Kidney (tissue), 14 donors: ENCODE data around the gene GSG1L. TPM values are rescaled to one million over a fixed set of nuclear protein-coding genes. Genes with fewer than 3 reads are reported as not detected.
A peak's percentile ranks its signal among the peaks of the same experiment; 100 is the strongest.

Experiments used
- DNase-seq, 5 donors: peaks; one replicate each; pipeline ENCODE4 v3.0.0-alpha.2; 2013 to 2020
- FAIRE-seq: peaks from 2 replicates; lab custom pipeline; 2012; peaks lifted over from hg19 to GRCh38; lab: Jason Lieb, UNC
- H3K27ac ChIP-seq, 2 donors: one replicate each; pipeline ENCODE4 v1.7.0; 2013; ENCODE audit warnings: low read depth in 2 of 2, low read length in 2 of 2, inconsistent platforms in 1 of 2
- H3K27me3 ChIP-seq: one replicate; pipeline ENCODE4 v1.7.1; 2013; ENCODE audit warnings: low read length, inconsistent platforms; ENCODE audit not compliant: control insufficient read depth, insufficient read depth
- H3K36me3 ChIP-seq, 3 donors: one replicate each; pipeline versions ENCODE4 v1.7.0 to v1.7.1; 2013; ENCODE audit warnings: low read length in 3 of 3, control low read depth in 1 of 3, inconsistent platforms in 1 of 3; ENCODE audit not compliant: insufficient read depth in 3 of 3, control insufficient read depth in 2 of 3
- H3K4me1 ChIP-seq, 3 donors: one replicate each; pipeline versions ENCODE4 v1.7.0 to v1.7.1; 2013; ENCODE audit warnings: low read length in 3 of 3, inconsistent platforms in 1 of 3, low read depth in 1 of 3; ENCODE audit not compliant: control insufficient read depth in 2 of 3, insufficient read depth in 2 of 3
- H3K4me3 ChIP-seq, 3 donors: one replicate each; pipeline versions ENCODE4 v1.7.0 to v1.8.1; 2013; ENCODE audit warnings: low read length in 3 of 3, control low read depth in 1 of 3, inconsistent platforms in 1 of 3
- H3K9ac ChIP-seq, 3 donors: one replicate each; pipeline versions ENCODE4 v1.7.0 to v1.7.1; 2013; ENCODE audit warnings: low read length in 3 of 3, control low read depth in 1 of 3, inconsistent platforms in 1 of 3
- H3K9me3 ChIP-seq, 3 donors: one replicate each; pipeline versions ENCODE4 v1.7.0 to v1.7.1; 2013; ENCODE audit warnings: low read length in 3 of 3, control low read depth in 1 of 3, inconsistent platforms in 1 of 3; ENCODE audit not compliant: control insufficient read depth in 2 of 3, insufficient read depth in 1 of 3
- intact Hi-C: fragments of 100-400 bp; cut with DNase I; formaldehyde crosslinking; loops from one replicate; pipeline ENCODE4 v1.11.1; 2022
- polyA plus RNA-seq: library from polyadenylated mRNA; stranded (reverse); fragments of 350-450 nt; fragmentation: Illumina TruSeq; extraction: RNeasy Lipid Tissue Mini Kit (QIAGEN cat#74804); gene quantifications from one replicate; pipeline ENCODE4 v1.2.3, GENCODE V29; 2014; ENCODE audit warnings: low read depth, low replicate concordance; ENCODE audit not compliant: insufficient read depth
- total RNA-seq: library from RNA; stranded (reverse); fragmentation: NEBNext Ultra II Directional; extraction: Animal tissue kit (Norgen Biotek cat#: 25700); gene quantifications from one replicate; pipeline ENCODE4 v1.2.1, GENCODE V29; 2021
- TF ChIP-seq, protein P1 (sequence below): IDR thresholded peaks from 3 replicates; pipeline ENCODE4 v1.5.1; 2012; ENCODE audit warnings: mild to moderate bottlenecking, moderate library complexity, borderline replicate concordance; ENCODE audit not compliant: insufficient read depth; ENCODE audit errors: extremely low read depth
- donor health status: control.
- donor health status: control.
- donor health status: control.
- donor health status: control.
- donor health status: control.
- donor health status: DM: yes; HTN: yes; CAD: no.
- donor health status: Normal renal cell carcinoma (clear cell type).

The GSG1L gene
- total and polyA plus RNA-seq, 2 donors from 2014 or later: not detected

DNA sequence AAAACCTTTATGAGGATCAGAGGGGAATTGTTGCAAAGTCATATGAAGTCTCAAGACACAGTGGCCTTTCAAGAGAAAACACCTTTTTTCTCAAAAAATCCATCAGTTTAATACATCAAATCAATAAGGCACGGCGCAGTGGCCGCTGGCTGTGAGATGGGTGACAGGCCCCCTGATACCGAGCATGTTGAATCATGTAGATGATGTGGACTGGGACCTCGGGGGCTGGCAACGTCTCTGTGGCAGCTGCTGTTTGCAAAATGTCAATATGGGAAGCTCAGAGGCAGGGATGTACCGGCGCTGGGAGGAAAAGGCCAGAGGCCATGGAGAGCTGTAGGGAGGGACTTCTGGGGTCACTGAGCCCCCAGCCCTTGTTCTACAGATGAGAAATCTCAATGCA lies 169.1 kb downstream of the GSG1L start:
- DNase-seq (peak in 3 of 5 donors; percentile 14 to 43 (median 38)), FAIRE-seq (no peak)
- H3K4me1 ChIP-seq: no peaks in the 10 kb centered on the region
- H3K9me3 ChIP-seq: no peaks in the 10 kb centered on the region
- intact Hi-C loops: no loop called here
- H3K27me3 ChIP-seq: no peaks in the 10 kb centered on the region
- H3K4me3 ChIP-seq: no peak overlapping the region
- no peak overlapping the region for H3K27ac ChIP-seq
- H3K9ac ChIP-seq: no peak overlapping the region
- TF ChIP-seq, protein P1, sequence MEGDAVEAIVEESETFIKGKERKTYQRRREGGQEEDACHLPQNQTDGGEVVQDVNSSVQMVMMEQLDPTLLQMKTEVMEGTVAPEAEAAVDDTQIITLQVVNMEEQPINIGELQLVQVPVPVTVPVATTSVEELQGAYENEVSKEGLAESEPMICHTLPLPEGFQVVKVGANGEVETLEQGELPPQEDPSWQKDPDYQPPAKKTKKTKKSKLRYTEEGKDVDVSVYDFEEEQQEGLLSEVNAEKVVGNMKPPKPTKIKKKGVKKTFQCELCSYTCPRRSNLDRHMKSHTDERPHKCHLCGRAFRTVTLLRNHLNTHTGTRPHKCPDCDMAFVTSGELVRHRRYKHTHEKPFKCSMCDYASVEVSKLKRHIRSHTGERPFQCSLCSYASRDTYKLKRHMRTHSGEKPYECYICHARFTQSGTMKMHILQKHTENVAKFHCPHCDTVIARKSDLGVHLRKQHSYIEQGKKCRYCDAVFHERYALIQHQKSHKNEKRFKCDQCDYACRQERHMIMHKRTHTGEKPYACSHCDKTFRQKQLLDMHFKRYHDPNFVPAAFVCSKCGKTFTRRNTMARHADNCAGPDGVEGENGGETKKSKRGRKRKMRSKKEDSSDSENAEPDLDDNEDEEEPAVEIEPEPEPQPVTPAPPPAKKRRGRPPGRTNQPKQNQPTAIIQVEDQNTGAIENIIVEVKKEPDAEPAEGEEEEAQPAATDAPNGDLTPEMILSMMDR: no peak
- H3K36me3 ChIP-seq: no peaks in the 10 kb centered on the region

DNA sequence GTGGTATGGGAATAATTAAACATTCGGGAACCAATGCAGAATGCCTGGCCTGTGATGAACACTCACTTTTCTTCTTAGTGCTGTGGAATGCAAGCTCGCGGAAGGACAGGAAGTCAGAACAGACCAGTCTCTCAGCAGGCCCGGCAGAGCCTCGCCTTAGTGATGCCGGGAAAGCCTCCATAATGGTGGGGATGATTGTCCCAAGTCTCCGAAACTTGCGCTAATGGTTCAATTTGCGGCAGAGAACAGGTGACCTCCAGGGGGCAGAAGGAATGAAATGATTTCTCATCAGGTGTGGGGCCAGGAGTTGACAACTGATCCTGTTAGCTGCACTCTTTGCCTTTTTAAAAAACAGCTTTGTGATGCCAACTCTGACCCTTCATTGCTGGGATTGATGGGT lies 170.6 kb downstream of the GSG1L start:
- H3K4me1 ChIP-seq: no peaks in the 10 kb centered on the region
- no peak overlapping the region for H3K4me3 ChIP-seq
- TF ChIP-seq, protein P1: no peak
- DNase-seq (no peak), FAIRE-seq (no peak)
- intact Hi-C loops: no loop called here
- no peaks in the 10 kb centered on the region for H3K36me3 ChIP-seq
- H3K9me3 ChIP-seq: no peaks in the 10 kb centered on the region
- no peaks in the 10 kb centered on the region for H3K27me3 ChIP-seq
- no peak overlapping the region for H3K9ac ChIP-seq
- H3K27ac ChIP-seq: no peak overlapping the region

DNA sequence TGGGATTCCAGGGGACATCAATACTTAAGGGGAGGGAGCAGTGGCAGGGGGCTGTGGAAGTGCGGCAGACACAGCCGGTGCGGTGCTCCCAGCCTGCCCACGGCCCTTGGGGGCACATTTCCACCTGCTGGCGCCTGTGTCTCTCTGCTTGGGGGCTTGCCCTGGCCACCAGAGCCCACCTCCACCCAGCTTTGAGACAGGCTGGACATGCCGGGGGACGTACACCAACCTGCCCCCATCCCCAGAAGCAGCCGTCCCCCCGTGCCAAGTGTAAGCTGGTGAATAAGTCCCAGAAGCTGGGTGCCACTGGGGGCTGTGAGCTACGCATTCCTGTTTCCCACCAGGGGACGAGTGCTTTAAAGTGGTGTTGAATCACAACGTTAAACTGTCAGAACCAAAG lies 172.6 kb downstream of the GSG1L start:
- H3K36me3 ChIP-seq: no peaks in the 10 kb centered on the region
- no peak for FAIRE-seq

DNA sequence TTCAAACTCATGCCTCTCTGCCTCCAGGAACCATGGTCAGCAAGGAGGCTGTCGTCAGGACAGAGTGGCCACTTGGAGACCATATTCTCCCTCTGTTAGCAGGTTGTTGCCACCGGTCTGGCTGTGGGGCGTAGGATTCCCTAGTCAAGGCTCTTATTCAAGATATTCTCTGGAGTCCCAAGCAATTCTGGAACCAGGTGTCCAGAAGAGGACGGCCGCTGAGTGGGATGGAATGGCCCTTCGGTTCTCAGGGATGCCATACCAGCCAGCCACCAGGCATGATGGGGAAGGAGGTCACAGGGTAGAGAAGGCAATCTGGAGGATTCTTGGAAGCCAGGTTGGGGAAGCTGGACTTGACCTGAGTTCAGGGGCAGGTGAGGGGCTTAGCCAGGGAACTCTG lies 173.5 kb downstream of the GSG1L start:
- H3K9me3 ChIP-seq: no peaks in the 10 kb centered on the region

More for the DNA sequence above, 172.6 kb downstream of the GSG1L start:
- intact Hi-C loops: no loop called here
- TF ChIP-seq, protein P1: no peak
- DNase-seq: no peak
- Histone ChIP-seq H3K4me3 (no peak overlapping the region), H3K27ac (no peak overlapping the region), H3K27me3 (no peaks in the 10 kb centered on the region), H3K4me1 (no peaks in the 10 kb centered on the region), H3K9me3 (no peaks in the 10 kb centered on the region), H3K9ac (no peak overlapping the region)

More for the DNA sequence above, 173.5 kb downstream of the GSG1L start:
- H3K27me3 ChIP-seq: no peaks in the 10 kb centered on the region
- H3K27ac ChIP-seq: no peak overlapping the region
- no peaks in the 10 kb centered on the region for H3K4me1 ChIP-seq
- FAIRE-seq (no peak), DNase-seq (no peak)
- TF ChIP-seq, protein P1: no peak
- no peak overlapping the region for H3K4me3 ChIP-seq
- no peaks in the 10 kb centered on the region for H3K36me3 ChIP-seq
- intact Hi-C loops: no loop called here
- H3K9ac ChIP-seq: no peak overlapping the region
